ENCODE measurements around the gene NOXO1. TPM values are rescaled to one million over a fixed set of nuclear protein-coding genes. Genes with fewer than 3 reads are reported as not detected.
A peak's percentile ranks its signal among the peaks of the same experiment; 100 is the strongest.

The NOXO1 gene
- total and polyA plus RNA-seq, 10 of the 15 experiments (the other 5 are each of a cell fraction or from before 2014, with no cell fraction given) = 0.09 to 0.76 (median 0.26) TPM; not detected in 4

GRCh38 chr16:1938910-1939309 is 42.4 kb downstream of the NOXO1 start (continued):
- TF ChIP-seq, protein P1, sequence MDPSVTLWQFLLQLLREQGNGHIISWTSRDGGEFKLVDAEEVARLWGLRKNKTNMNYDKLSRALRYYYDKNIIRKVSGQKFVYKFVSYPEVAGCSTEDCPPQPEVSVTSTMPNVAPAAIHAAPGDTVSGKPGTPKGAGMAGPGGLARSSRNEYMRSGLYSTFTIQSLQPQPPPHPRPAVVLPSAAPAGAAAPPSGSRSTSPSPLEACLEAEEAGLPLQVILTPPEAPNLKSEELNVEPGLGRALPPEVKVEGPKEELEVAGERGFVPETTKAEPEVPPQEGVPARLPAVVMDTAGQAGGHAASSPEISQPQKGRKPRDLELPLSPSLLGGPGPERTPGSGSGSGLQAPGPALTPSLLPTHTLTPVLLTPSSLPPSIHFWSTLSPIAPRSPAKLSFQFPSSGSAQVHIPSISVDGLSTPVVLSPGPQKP (IDR thresholded peaks at IDR 0.05; ENCODE audit: low read depth, low read length) = no peak

DNA sequence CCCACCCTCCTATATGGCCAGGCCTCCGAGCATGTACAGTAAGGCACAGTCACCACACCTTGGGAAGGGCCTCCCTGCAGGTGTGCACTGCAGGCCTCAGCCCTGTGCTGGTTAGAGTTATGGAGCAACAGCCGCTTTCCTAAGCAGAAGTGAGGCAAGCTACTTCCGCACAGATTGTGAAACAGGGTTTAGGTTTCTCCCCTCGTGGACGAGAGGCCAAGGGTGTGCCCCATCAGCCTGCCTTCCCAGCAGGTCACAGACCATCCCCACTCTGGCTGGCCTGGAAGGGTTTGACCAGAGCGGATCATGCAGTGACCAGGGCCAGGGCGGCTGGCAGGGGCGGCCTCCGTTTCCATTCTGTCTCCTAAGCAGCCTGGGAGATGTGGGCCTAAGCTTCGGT is 43.0 kb downstream of the NOXO1 start:
- in situ Hi-C loops (cut with MboI) (loop anchor here (10.0 kb wide), 1 partner anchor 74 kb away; no protein-coding TSS in a partner anchor), intact Hi-C loops (cut with micrococcal nuclease; ENCODE audit: unreplicated experiment) (no loop called here)
- TSS peak; percentile 22 for BruUV-seq (replicated peaks)
- ChIA-PET CTCF (no interaction called here), RAD21 (ENCODE audit: unreplicated experiment) (no interaction called here), POLR2A (no interaction called here), SMC1A (ENCODE audit: uncharacterized antibody, unreplicated experiment) (no interaction called here)
- Histone ChIP-seq H2AFZ (ENCODE audit: control insufficient read depth, low read depth, low read length) (no peak overlapping the region), H3K27me3 (replicated peaks in 1 of 2; ENCODE audit: control insufficient read depth in 2 of 2, insufficient read depth in 2 of 2, low read length in 1 of 2) (no peaks in the 10 kb centered on the region), H3K27ac (ENCODE audit: control insufficient read depth, insufficient read depth) (no peak overlapping the region), H3K4me3 (no peak overlapping the region), H3K9ac (ENCODE audit: control insufficient read depth, insufficient read depth, low read length) (no peak overlapping the region), H3K4me1 (ENCODE audit: control insufficient read depth, insufficient read depth, low read length) (peaks cover 3% of the 10 kb centered on the region; the same call in 1 of the 2 replicates), H3K79me2 (ENCODE audit: control insufficient read depth, insufficient read depth, low read length) (peaks cover 18% of the 10 kb centered on the region), H3K4me2 (ENCODE audit: control insufficient read depth, insufficient read depth) (no peak overlapping the region), H4K20me1 (ENCODE audit: control insufficient read depth, insufficient read depth) (no peaks in the 10 kb centered on the region), H3K36me3 (ENCODE audit: control insufficient read depth in 2 of 2, insufficient read depth in 2 of 2, low read length in 1 of 2) (peaks cover 0 to 5% of the 10 kb centered on the region in 2 experiments; a peak in 3 of 4 replicates), H3K9me3 (replicated peaks; ENCODE audit: control insufficient read depth, insufficient read depth, low read length) (no peaks in the 10 kb centered on the region)
- 91% methylated on average over 10 of the region's 10 CpGs for WGBS (ENCODE audit: insufficient coverage, insufficient replicate concordance, low lambda C conversion rate, missing lambda C conversion rate)
- FAIRE-seq (no peak), DNase-seq (ENCODE audit: low read depth, low spot score) (no peak), ATAC-seq (no peak)
- TF ChIP-seq, protein P2, sequence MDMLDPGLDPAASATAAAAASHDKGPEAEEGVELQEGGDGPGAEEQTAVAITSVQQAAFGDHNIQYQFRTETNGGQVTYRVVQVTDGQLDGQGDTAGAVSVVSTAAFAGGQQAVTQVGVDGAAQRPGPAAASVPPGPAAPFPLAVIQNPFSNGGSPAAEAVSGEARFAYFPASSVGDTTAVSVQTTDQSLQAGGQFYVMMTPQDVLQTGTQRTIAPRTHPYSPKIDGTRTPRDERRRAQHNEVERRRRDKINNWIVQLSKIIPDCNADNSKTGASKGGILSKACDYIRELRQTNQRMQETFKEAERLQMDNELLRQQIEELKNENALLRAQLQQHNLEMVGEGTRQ (IDR thresholded peaks at IDR 0.05; ENCODE audit: borderline replicate concordance, low read depth, low read length) = no peak
- no peak for TF ChIP-seq BACH1 (IDR thresholded peaks at IDR 0.05; ENCODE audit: borderline replicate concordance)
- TF ChIP-seq ZNF384 (IDR thresholded peaks at IDR 0.05; ENCODE audit: borderline replicate concordance, low read depth, low read length) = no peak
- no peak for TF ChIP-seq SP1 (IDR thresholded peaks at IDR 0.05; ENCODE audit: low read depth, low read length)
- TF ChIP-seq KDM1A (IDR thresholded peaks at IDR 0.05; ENCODE audit: borderline replicate concordance) = no peak
- no peak for TF ChIP-seq YY1 (IDR thresholded peaks at IDR 0.05; ENCODE audit: low read depth, low read length)
- TF ChIP-seq CREB1 (IDR thresholded peaks at IDR 0.05; ENCODE audit: low read depth) = no peak
- TF ChIP-seq, protein P3, sequence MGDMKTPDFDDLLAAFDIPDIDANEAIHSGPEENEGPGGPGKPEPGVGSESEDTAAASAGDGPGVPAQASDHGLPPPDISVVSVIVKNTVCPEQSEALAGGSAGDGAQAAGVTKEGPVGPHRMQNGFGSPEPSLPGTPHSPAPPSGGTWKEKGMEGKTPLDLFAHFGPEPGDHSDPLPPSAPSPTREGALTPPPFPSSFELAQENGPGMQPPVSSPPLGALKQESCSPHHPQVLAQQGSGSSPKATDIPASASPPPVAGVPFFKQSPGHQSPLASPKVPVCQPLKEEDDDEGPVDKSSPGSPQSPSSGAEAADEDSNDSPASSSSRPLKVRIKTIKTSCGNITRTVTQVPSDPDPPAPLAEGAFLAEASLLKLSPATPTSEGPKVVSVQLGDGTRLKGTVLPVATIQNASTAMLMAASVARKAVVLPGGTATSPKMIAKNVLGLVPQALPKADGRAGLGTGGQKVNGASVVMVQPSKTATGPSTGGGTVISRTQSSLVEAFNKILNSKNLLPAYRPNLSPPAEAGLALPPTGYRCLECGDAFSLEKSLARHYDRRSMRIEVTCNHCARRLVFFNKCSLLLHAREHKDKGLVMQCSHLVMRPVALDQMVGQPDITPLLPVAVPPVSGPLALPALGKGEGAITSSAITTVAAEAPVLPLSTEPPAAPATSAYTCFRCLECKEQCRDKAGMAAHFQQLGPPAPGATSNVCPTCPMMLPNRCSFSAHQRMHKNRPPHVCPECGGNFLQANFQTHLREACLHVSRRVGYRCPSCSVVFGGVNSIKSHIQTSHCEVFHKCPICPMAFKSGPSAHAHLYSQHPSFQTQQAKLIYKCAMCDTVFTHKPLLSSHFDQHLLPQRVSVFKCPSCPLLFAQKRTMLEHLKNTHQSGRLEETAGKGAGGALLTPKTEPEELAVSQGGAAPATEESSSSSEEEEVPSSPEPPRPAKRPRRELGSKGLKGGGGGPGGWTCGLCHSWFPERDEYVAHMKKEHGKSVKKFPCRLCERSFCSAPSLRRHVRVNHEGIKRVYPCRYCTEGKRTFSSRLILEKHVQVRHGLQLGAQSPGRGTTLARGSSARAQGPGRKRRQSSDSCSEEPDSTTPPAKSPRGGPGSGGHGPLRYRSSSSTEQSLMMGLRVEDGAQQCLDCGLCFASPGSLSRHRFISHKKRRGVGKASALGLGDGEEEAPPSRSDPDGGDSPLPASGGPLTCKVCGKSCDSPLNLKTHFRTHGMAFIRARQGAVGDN (IDR thresholded peaks at IDR 0.05) = no peak
- no peak for TF ChIP-seq SMAD1 (IDR thresholded peaks at IDR 0.05; ENCODE audit: low read depth, partially characterized antibody)
- TF ChIP-seq NR2C2 (IDR thresholded peaks at IDR 0.05; ENCODE audit: borderline replicate concordance, control insufficient read depth, insufficient read length, low read depth) = no peak
- TF ChIP-seq WRNIP1 (IDR thresholded peaks at IDR 0.05; ENCODE audit: borderline replicate concordance, low read depth, low read length) = no peak
- TF ChIP-seq ZNF592 (IDR thresholded peaks at IDR 0.05) = no peak

All from GM12878 (cell line).